Measurements from ENCODE around the gene MRTFA.

DNA sequence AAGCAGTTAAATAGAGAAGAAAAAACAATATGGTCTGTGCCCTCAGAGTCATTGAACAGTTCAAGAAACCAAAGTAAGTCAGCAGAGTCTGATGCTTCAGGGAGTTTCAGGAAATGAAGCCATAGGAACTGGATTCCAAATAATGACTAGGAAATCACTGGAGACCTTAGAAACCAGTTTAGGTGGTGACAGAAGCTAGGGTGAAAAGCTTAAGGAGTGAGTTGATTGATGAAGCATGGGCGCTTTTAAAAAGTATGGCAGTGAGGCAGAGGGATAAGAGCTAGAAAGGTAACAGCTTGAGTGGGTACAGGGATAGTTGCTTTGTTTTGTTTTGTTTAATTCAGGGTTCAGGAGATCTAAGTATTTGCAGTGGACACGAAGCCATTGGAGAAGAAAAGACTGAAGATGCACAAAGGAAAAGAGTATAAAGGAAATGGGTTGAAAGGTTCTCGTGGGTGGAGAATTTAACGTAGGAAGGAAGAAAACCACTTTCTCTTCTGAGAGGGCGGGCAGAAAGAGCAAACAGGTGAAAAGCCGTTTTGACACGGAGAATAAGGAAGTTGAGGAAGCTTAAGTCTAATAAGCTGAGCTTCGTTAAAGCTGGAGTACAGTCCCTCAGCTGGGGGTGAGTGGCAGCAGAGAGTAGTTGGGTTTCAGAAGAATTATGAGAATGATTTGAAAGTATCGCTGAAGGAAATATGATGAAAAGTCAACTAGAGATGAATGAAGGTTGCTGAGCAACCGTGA, 251.3 kb downstream of the MRTFA start:
- TF ChIP-seq FOSB (CRISPR knock-in tag; IDR thresholded peaks at IDR 0.05) (no peak), MYC (IDR thresholded peaks at IDR 0.05; ENCODE audit: borderline replicate concordance, low read length) (no peak)
- TF ChIP-seq, protein P1, sequence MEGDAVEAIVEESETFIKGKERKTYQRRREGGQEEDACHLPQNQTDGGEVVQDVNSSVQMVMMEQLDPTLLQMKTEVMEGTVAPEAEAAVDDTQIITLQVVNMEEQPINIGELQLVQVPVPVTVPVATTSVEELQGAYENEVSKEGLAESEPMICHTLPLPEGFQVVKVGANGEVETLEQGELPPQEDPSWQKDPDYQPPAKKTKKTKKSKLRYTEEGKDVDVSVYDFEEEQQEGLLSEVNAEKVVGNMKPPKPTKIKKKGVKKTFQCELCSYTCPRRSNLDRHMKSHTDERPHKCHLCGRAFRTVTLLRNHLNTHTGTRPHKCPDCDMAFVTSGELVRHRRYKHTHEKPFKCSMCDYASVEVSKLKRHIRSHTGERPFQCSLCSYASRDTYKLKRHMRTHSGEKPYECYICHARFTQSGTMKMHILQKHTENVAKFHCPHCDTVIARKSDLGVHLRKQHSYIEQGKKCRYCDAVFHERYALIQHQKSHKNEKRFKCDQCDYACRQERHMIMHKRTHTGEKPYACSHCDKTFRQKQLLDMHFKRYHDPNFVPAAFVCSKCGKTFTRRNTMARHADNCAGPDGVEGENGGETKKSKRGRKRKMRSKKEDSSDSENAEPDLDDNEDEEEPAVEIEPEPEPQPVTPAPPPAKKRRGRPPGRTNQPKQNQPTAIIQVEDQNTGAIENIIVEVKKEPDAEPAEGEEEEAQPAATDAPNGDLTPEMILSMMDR (IDR thresholded peaks at IDR 0.05), result no peak

All from A549 (cell line).